ENCODE measurements around the gene PRAMEF15.
"Not testable (repeated sequence)": the region's sequence is repeated elsewhere in the genome, so short reads cannot be mapped to it uniquely, and the experiment has no call there.

GRCh38 chr1:13279617-13280016, 35.8 kb upstream of the PRAMEF15 start:
- not testable (repeated sequence) for TF ChIP-seq JUNB (CRISPR knock-in tag; IDR thresholded peaks at IDR 0.05; ENCODE audit: borderline replicate concordance); RNF219 (CRISPR knock-in tag; IDR thresholded peaks at IDR 0.05); SIN3B (IDR thresholded peaks at IDR 0.05; ENCODE audit: low read length); ZNF263 (CRISPR knock-in tag; IDR thresholded peaks at IDR 0.05); DNMT3B (CRISPR knock-in tag; conservative IDR thresholded peaks at IDR 0.05)

Data from HepG2 (cell line).